ENCODE data around the gene ATP10D. TPM values are rescaled to one million over a fixed set of nuclear protein-coding genes. Genes with fewer than 3 reads are reported as not detected.

Gene ATP10D
- total and polyA plus RNA-seq, 9 of the 15 experiments (the other 6 are each of a cell fraction or from before 2014, with no cell fraction given), result 0.10 to 0.36 (median 0.19) TPM; not detected in 1

DNA sequence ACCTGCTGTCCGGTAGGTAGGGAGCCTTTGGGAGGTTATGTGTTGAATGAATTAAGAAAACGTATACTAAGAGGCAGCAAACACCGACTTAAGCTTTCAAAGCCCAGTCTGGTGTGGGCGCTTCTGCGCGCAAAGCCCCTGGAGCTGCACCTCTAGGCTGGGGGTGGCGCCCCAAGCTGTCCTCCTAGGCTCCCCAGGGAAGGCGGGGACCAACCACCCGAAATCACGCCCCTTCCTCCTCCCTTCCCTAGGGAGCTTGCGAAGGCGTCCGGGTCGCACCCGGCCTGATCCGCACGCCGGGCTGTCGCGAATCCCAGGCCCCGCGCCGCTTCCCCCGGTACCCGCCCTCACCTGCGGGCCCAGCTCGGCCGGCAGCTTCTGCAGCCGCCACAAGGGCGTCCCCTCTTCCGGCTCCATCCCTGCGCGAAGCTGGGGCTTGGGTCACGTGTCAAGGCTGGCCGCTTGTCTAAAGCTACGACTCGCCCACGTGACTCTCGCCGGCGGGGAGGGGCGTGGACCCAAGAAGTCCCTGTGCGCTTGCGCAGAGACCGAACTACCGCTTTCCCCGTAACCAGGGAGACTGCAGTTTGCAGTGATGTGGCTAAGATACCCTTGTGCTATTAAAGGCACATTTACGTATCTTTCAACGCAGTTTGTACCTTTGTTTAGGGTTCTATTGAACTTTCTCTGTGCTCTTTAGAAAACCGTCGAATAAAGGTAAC is 21.7 kb upstream of the ATP10D start, which contains the start of gene COMMD8 (continued):
- TF ChIP-seq TBP (optimal IDR thresholded peaks at IDR 0.05; ENCODE audit: low read depth, low read length), result peak; percentile 76
- no peak for TF ChIP-seq ILK (tag; IDR thresholded peaks at IDR 0.05; ENCODE audit: borderline replicate concordance, low read depth)
- TF ChIP-seq MAFG (tag; conservative IDR thresholded peaks at IDR 0.05), result no peak
- TF ChIP-seq, protein P1, sequence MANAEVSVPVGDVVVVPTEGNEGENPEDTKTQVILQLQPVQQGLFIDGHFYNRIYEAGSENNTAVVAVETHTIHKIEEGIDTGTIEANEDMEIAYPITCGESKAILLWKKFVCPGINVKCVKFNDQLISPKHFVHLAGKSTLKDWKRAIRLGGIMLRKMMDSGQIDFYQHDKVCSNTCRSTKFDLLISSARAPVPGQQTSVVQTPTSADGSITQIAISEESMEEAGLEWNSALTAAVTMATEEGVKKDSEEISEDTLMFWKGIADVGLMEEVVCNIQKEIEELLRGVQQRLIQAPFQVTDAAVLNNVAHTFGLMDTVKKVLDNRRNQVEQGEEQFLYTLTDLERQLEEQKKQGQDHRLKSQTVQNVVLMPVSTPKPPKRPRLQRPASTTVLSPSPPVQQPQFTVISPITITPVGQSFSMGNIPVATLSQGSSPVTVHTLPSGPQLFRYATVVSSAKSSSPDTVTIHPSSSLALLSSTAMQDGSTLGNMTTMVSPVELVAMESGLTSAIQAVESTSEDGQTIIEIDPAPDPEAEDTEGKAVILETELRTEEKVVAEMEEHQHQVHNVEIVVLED (CRISPR knock-in tag; IDR thresholded peaks at IDR 0.05), result peak; percentile 38; the same call in 1 of the 2 replicates
- TF ChIP-seq, protein P2, sequence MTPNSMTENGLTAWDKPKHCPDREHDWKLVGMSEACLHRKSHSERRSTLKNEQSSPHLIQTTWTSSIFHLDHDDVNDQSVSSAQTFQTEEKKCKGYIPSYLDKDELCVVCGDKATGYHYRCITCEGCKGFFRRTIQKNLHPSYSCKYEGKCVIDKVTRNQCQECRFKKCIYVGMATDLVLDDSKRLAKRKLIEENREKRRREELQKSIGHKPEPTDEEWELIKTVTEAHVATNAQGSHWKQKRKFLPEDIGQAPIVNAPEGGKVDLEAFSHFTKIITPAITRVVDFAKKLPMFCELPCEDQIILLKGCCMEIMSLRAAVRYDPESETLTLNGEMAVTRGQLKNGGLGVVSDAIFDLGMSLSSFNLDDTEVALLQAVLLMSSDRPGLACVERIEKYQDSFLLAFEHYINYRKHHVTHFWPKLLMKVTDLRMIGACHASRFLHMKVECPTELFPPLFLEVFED (CRISPR knock-in tag; conservative IDR thresholded peaks at IDR 0.05), result no peak
- TF ChIP-seq MYBL2 (IDR thresholded peaks at IDR 0.05; ENCODE audit: low read depth), result no peak
- TF ChIP-seq MYBL2 (CRISPR knock-in tag; IDR thresholded peaks at IDR 0.05; ENCODE audit: borderline replicate concordance), result no peak
- TF ChIP-seq POLR2B (IDR thresholded peaks at IDR 0.05; ENCODE audit: low read depth, partially characterized antibody), result peak; percentile 50
- TF ChIP-seq KLF13 (tag; IDR thresholded peaks at IDR 0.05; ENCODE audit: borderline replicate concordance, low read depth), result no peak
- TF ChIP-seq ZNF431 (CRISPR knock-in tag; IDR thresholded peaks at IDR 0.05), result no peak
- TF ChIP-seq, protein P3, sequence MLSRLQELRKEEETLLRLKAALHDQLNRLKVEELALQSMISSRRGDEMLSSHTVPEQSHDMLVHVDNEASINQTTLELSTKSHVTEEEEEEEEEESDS (CRISPR knock-in tag; IDR thresholded peaks at IDR 0.05), result no peak
- TF ChIP-seq, protein P4, sequence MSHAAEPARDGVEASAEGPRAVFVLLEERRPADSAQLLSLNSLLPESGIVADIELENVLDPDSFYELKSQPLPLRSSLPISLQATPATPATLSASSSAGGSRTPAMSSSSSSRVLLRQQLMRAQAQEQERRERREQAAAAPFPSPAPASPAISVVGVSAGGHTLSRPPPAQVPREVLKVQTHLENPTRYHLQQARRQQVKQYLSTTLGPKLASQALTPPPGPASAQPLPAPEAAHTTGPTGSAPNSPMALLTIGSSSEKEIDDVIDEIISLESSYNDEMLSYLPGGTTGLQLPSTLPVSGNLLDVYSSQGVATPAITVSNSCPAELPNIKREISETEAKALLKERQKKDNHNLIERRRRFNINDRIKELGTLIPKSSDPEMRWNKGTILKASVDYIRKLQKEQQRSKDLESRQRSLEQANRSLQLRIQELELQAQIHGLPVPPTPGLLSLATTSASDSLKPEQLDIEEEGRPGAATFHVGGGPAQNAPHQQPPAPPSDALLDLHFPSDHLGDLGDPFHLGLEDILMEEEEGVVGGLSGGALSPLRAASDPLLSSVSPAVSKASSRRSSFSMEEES (CRISPR knock-in tag; IDR thresholded peaks at IDR 0.05), result peak; percentile 99
- TF ChIP-seq PHB2 (IDR thresholded peaks at IDR 0.05; ENCODE audit: low read depth), result no peak
- peak; percentile 83 for TF ChIP-seq FOXJ2 (tag; IDR thresholded peaks at IDR 0.05)
- no peak for TF ChIP-seq TCFL5 (CRISPR knock-in tag; conservative IDR thresholded peaks at IDR 0.05)
